ENCODE measurements around the gene COL26A1. TPM values are rescaled to one million over a fixed set of nuclear protein-coding genes. Genes with fewer than 3 reads are reported as not detected.
"Not testable (repeated sequence)": the region's sequence is repeated elsewhere in the genome, so short reads cannot be mapped to it uniquely, and the experiment has no call there.

The COL26A1 gene
- total RNA-seq, 1 experiment from 2014 or later = not detected

DNA sequence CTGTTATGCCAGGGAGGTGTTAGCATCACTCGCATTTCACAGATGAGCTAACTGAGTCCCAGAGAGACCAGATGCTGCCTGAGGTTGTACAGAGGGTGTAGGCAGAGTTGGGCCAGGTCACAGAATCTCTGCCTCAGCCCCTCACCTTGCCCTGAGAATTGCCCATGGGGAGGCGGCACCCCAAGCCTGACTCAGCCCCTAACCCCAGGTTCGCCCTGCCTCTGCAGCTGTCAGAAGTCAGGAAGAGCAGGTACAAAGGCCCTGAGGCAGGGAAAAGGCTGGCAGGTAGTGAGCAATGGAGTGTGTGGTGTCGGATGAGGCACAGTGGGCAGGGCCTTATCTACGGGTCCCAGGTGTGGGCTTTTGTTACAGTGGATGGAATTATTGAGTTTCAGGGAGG is 187.1 kb downstream of the COL26A1 start:
- DNase-seq (ENCODE audit: low spot score) = no peak

- no peak for DNase-seq (ENCODE audit: low spot score)
Measured at GRCh38 chr7:101550641-101551541, 188.2 kb downstream of the COL26A1 start.

- DNase-seq (ENCODE audit: low spot score) = no peak
Measured at GRCh38 chr7:101553018-101553770, 190.5 kb downstream of the COL26A1 start.

GRCh38 chr7:101553771-101554445 is 191.2 kb downstream of the COL26A1 start:
- no peak for DNase-seq (ENCODE audit: low spot score)

DNA sequence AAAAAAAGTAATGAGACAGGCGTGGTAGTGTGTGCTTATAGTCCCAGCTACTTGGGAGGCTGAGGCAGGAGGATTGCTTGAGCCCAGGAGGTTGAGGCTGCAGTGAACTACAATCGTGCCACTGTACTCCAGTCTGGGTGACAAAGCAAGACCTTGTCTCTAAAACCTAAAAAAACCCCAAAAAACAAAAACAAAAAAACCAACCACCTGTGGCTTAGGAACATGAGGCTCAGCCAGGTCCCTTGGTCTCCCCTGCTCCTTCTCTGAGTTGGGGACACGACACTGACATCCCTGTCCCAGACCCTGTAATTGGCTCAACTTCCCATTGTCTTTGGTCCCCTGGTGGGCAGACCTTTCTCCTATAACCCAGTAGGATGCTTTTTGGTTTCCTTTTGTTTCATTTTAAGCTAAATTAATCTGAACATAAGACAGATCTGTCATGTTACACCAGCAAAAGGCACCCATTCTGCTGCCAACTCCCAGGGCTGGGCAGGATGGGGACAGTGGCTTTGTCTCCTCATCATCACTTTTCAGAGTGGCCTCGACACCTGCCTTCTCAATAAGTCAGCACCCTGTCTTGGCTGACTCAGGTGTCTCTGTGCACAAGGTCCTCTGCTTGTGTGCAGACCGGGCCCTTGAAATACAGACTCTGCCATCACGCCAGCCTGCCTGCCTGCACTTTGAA is 192.1 kb downstream of the COL26A1 start:
- DNase-seq (ENCODE audit: low spot score) = no peak

- no peak for DNase-seq (ENCODE audit: low spot score)
Measured at GRCh38 chr7:101555269-101555920, 192.7 kb downstream of the COL26A1 start.

DNA sequence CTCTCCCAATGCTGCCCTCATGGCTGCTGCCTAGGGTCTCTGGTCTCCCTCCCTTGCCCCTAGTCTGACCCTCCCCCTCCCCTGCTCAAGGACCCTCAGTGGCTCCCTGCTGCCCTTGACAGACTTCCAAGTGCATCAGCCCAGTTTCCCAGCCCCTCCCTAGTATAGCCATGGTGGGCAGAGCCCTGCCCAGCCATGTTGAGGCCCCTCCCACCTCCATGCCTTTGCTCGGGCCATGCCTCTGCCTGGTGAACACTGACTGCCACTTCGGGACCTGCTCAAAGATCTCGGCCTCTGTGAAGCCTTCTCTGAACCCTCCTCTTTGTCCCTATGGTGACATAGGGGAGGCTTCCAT is 193.2 kb downstream of the COL26A1 start:
- no peak for DNase-seq (ENCODE audit: low spot score)

- DNase-seq (ENCODE audit: low spot score) = no peak
Measured at GRCh38 chr7:101556453-101556968, 193.8 kb downstream of the COL26A1 start.

DNA sequence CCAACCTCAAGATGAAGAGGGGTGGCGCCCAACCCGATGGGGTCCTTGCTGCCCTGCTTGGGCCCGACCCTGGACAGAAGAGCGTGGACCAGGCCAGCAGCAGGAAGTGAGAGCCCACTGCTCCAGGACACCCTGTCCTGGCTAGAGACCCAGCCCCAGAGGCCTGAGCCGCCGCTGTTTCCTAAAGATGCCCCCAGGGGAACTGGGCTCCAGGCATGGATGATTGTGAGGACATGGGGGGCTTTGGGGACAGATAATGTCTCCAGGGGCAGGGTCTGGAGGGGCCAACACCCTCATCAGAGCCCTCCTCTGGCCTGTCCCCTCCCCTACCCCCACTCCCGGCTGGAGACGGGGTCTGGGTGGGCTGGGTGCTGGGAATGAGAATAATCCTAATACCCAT is 194.7 kb downstream of the COL26A1 start:
- no peak for DNase-seq (ENCODE audit: low spot score)

- DNase-seq (ENCODE audit: low spot score) = no peak
Measured at GRCh38 chr7:101557978-101558741, 195.5 kb downstream of the COL26A1 start.

GRCh38 chr7:101558742-101559325 is 196.2 kb downstream of the COL26A1 start:
- DNase-seq (ENCODE audit: low spot score) = no peak

GRCh38 chr7:101559586-101559985 is 196.9 kb downstream of the COL26A1 start:
- no peak for DNase-seq (ENCODE audit: low spot score)

- not testable (repeated sequence) for DNase-seq (ENCODE audit: low spot score)
Measured at GRCh38 chr7:101560021-101560420, 197.3 kb downstream of the COL26A1 start.

DNA sequence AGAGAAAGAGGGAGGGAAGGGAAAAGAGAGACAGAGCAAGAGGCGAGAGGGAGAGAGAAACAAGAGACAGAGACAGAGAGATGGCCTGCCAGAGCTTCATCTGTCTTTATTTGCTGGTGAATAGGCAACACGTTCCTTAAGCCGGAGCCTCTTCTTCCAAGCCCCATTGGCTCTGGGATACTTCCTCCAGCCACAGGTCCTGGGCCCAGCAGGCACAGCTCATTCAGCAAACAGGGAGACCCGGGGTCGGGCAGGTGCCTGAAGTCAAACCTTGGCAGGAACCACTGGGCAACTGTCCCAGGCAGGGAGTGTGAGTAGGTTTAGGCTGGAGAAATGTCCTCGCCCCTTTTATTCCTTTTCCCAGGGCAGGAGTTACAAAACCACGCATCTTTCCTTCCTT is 198.2 kb downstream of the COL26A1 start:
- no peak for DNase-seq (ENCODE audit: low spot score)

GRCh38 chr7:101561293-101561692 is 198.6 kb downstream of the COL26A1 start:
- DNase-seq (ENCODE audit: low spot score) = not testable (repeated sequence)

DNA sequence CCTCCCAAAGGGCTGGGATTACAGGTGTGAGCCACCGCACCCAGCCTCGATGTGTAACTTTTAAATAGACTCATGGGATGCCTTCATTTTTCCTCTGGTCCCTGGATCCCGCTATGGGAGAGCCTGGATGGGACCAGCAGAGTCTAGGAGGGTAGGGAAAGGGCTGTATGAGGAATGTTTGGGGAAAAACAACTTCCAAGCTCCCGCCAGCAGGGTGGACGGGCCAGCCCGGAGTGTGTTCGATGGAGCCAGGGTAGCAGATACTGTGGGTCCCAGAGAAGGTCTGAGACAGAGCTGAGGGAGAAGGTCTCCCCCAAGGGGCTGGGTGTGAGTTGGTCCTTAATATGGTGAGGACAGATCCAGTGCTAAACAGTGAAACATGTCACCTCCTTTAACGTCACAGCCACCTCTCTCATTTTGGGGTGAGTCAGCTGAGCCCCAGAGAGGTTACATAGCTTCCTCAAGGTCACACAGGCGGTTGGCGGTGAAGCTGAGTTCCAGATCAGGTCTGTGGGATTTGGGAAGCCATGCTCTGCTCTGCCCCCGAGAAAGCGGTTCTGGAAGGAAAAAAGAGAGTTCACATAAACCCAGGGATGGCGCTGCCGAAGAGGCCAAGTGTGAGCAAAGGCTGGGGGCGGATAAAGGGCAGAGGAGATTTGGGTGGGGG is 200.0 kb downstream of the COL26A1 start:
- DNase-seq (ENCODE audit: low spot score) = no peak

GRCh38 chr7:101563198-101563901 is 200.7 kb downstream of the COL26A1 start:
- no peak for DNase-seq (ENCODE audit: low spot score)
